Measurements from ENCODE around the gene LCA5L.

GRCh38 chr21:39375446-39375845, 70.1 kb downstream of the LCA5L start:
- TF ChIP-seq CTCF (IDR thresholded peaks at IDR 0.05) = no peak
- no peak for TF ChIP-seq POLR2A (IDR thresholded peaks at IDR 0.05)

All from uterus (tissue), 2 donors.